CD4-positive, alpha-beta T cell (primary cell): ENCODE measurements around the gene SCFD2. TPM values are rescaled to one million over a fixed set of nuclear protein-coding genes. Genes with fewer than 3 reads are reported as not detected.
"Not testable (repeated sequence)": the region's sequence is repeated elsewhere in the genome, so short reads cannot be mapped to it uniquely, and the experiment has no call there.

Source experiments
- ATAC-seq: fragments of 200-7000 bp; cut with Tn5 transposase; one replicate; pipeline ENCODE4 v1.10.0; 2022; ENCODE audit warnings: mild to moderate bottlenecking; ENCODE audit not compliant: poor library complexity
- CTCF ChIA-PET: fragments of 350-600 bp; sonication (Branson Sonifier 250); formaldehyde crosslinking; loops from one replicate; lab custom pipeline; 2021; ENCODE audit warnings: antibody characterized with exemption, inconsistent platforms; lab: Charles Lee
- POLR2A ChIA-PET: fragments of 350-600 bp; sonication (Branson Sonifier 250); formaldehyde crosslinking; loops from one replicate; lab custom pipeline; 2021; ENCODE audit warnings: antibody characterized with exemption, inconsistent platforms; lab: Charles Lee
- DNase-seq, 14 experiments: peaks; one replicate each; pipeline ENCODE4 v3.0.0-alpha.2; 2013 to 2020; ENCODE audit warnings: mixed read lengths in 2 of 14
- H3K27ac ChIP-seq, 2 donors: one replicate each; pipeline versions ENCODE4 v1.5.1 to v1.7.0; 2013; ENCODE audit warnings: low read length in 2 of 2, low read depth in 1 of 2, mild to moderate bottlenecking in 1 of 2
- H3K27me3 ChIP-seq, 2 experiments: 1 replicate in 1 of 2; 2 replicates in 1 of 2; pipeline versions ENCODE4 v1.6.1 to v1.7.0; 2013; ENCODE audit warnings: low read length in 2 of 2, control low read depth in 1 of 2, mild to moderate bottlenecking in 1 of 2, moderate library complexity in 1 of 2; ENCODE audit not compliant: insufficient read depth in 2 of 2, control insufficient read depth in 1 of 2
- H3K36me3 ChIP-seq: one replicate; pipeline ENCODE4 v1.6.1; 2013; ENCODE audit warnings: low read length, control low read depth; ENCODE audit not compliant: insufficient read depth
- H3K4me1 ChIP-seq: one replicate; pipeline ENCODE4 v1.6.1; 2013; ENCODE audit warnings: low read length, control low read depth; ENCODE audit not compliant: insufficient read depth
- H3K4me3 ChIP-seq: one replicate; pipeline ENCODE4 v1.5.1; 2013; ENCODE audit warnings: mild to moderate bottlenecking, low read length, moderate library complexity
- H3K9me3 ChIP-seq, 2 experiments: 1 replicate in 1 of 2; 2 replicates in 1 of 2; pipeline versions ENCODE4 v1.6.1 to v1.7.0; 2013; ENCODE audit warnings: low read length in 2 of 2, mild to moderate bottlenecking in 2 of 2, control low read depth in 1 of 2, moderate library complexity in 1 of 2; ENCODE audit not compliant: control insufficient read depth in 1 of 2, insufficient read depth in 1 of 2
- H3K27ac Mint-ChIP-seq: one replicate; pipeline ENCODE4 v1.8.0; 2020; ENCODE audit warnings: mixed read lengths
- H3K27me3 Mint-ChIP-seq: one replicate; pipeline ENCODE4 v1.8.0; 2021; ENCODE audit warnings: mixed read lengths
- H3K36me3 Mint-ChIP-seq: one replicate; pipeline ENCODE4 v1.8.0; 2021; ENCODE audit warnings: low read depth, mixed read lengths
- H3K4me1 Mint-ChIP-seq: one replicate; pipeline ENCODE4 v1.8.0; 2021; ENCODE audit warnings: low read depth, mixed read lengths
- H3K4me3 Mint-ChIP-seq: one replicate; pipeline ENCODE4 v1.8.0; 2020; ENCODE audit warnings: mild to moderate bottlenecking, mixed read lengths
- H3K9me3 Mint-ChIP-seq: one replicate; pipeline ENCODE4 v1.8.0; 2020; ENCODE audit warnings: mixed read lengths
- CTCF ChIP-seq: fragments of 200-600 bp; IDR thresholded peaks from one replicate; pipeline ENCODE4 v1.8.0; 2022; ENCODE audit warnings: antibody characterized with exemption, mild to moderate bottlenecking
- intact Hi-C, 2 experiments: fragments of 100-400 bp; cut with DNase I in 1 of 2; cut with micrococcal nuclease in 1 of 2; formaldehyde crosslinking; loops; one replicate each; pipeline versions ENCODE4 v1.15.1 to v1.9.0; 2023 to 2025; cut with DNase I, micrococcal nuclease
- total RNA-seq, 174 experiments: library from RNA in 2 of 174; stranded (reverse) in 2 of 174; gene quantifications; one replicate each; pipeline ENCODE4 v1.2.3 and lab custom pipeline; 2021 to 2026

Gene SCFD2
- total RNA-seq, 2 experiments from 2014 or later = 15.4 to 17.6 TPM

GRCh38 chr4:53227451-53227850 is 138.4 kb downstream of the SCFD2 start:
- no peaks in the 10 kb centered on the region for H3K4me1 ChIP-seq
- H3K27me3 Mint-ChIP-seq = no peaks in the 10 kb centered on the region
- no peaks in the 10 kb centered on the region for H3K9me3 ChIP-seq
- no peaks in the 10 kb centered on the region for H3K9me3 Mint-ChIP-seq
- H3K27me3 ChIP-seq = no peaks in the 10 kb centered on the region
- H3K27ac ChIP-seq = no peak overlapping the region
- no peak for DNase-seq
- H3K27ac Mint-ChIP-seq = no peak overlapping the region
- CTCF ChIA-PET = no interaction called here
- no peak overlapping the region for H3K4me3 ChIP-seq
- H3K36me3 ChIP-seq = no peaks in the 10 kb centered on the region
- H3K4me1 Mint-ChIP-seq = no peaks in the 10 kb centered on the region
- POLR2A ChIA-PET = no interaction called here
- H3K36me3 Mint-ChIP-seq = peaks cover 23% of the 10 kb centered on the region
- intact Hi-C loops = no loop called here
- no peak for TF ChIP-seq CTCF
- H3K4me3 Mint-ChIP-seq = no peak overlapping the region
- ATAC-seq = no peak

- no peak for TF ChIP-seq CTCF
- ChIA-PET POLR2A (no interaction called here), CTCF (no interaction called here)
- Histone ChIP-seq H3K9me3 (peaks cover 0 to 9% of the 10 kb centered on the region in 2 experiments), H3K27me3 (no peaks in the 10 kb centered on the region), H3K27ac (no peak overlapping the region), H3K4me1 (no peaks in the 10 kb centered on the region), H3K36me3 (no peaks in the 10 kb centered on the region), H3K4me3 (no peak overlapping the region)
- Mint-ChIP-seq H3K27me3 (no peaks in the 10 kb centered on the region), H3K4me1 (peaks cover 4% of the 10 kb centered on the region), H3K36me3 (peaks cover 31% of the 10 kb centered on the region), H3K4me3 (no peak overlapping the region), H3K9me3 (peaks cover 6% of the 10 kb centered on the region), H3K27ac (no peak overlapping the region)
- ATAC-seq (no peak), DNase-seq (no peak)
- intact Hi-C loops = no loop called here
Measured at GRCh38 chr4:53221832-53222480, 143.9 kb downstream of the SCFD2 start.

- H3K4me3 ChIP-seq, intact Hi-C loops, H3K36me3 ChIP-seq, ATAC-seq, POLR2A ChIA-PET, H3K9me3 Mint-ChIP-seq, H3K4me1 Mint-ChIP-seq, CTCF ChIA-PET, H3K27ac Mint-ChIP-seq, H3K9me3 ChIP-seq, H3K27me3 Mint-ChIP-seq, H3K4me3 Mint-ChIP-seq, H3K27ac ChIP-seq, H3K27me3 ChIP-seq, DNase-seq, H3K4me1 ChIP-seq: not testable (repeated sequence)
- H3K36me3 Mint-ChIP-seq = peaks cover 31% of the 10 kb centered on the region
Measured at GRCh38 chr4:53219148-53219547, 146.7 kb downstream of the SCFD2 start.

- Mint-ChIP-seq H3K9me3 (peaks cover 3% of the 10 kb centered on the region), H3K27ac (no peak overlapping the region), H3K4me3 (no peak overlapping the region), H3K4me1 (no peaks in the 10 kb centered on the region), H3K27me3 (no peaks in the 10 kb centered on the region), H3K36me3 (peaks cover 30% of the 10 kb centered on the region)
- Histone ChIP-seq H3K27ac (no peak overlapping the region), H3K4me1 (no peaks in the 10 kb centered on the region), H3K27me3 (no peaks in the 10 kb centered on the region), H3K9me3 (no peaks in the 10 kb centered on the region), H3K36me3 (no peaks in the 10 kb centered on the region), H3K4me3 (no peak overlapping the region)
- DNase-seq = no peak
- ChIA-PET POLR2A (no interaction called here), CTCF (interaction anchor here (0.6 kb wide), 1 partner anchor 11 kb away, joined by 3 read pairs; no protein-coding TSS in a partner anchor)
- ATAC-seq = no peak
- TF ChIP-seq CTCF = no peak
- intact Hi-C loops = no loop called here
Measured at GRCh38 chr4:53208753-53209152, 157.1 kb downstream of the SCFD2 start.
